Measurements from ENCODE around the gene CCDC27. TPM values are rescaled to one million over a fixed set of nuclear protein-coding genes. Genes with fewer than 3 reads are reported as not detected.

Gene CCDC27
- total RNA-seq, 1 experiment from 2014 or later: not detected

- Histone ChIP-seq H3K9me2 (ENCODE audit: insufficient read depth) (no peaks in the 10 kb centered on the region), H3K9me3 (ENCODE audit: insufficient read depth, low read depth) (no peaks in the 10 kb centered on the region), H3F3A (ENCODE audit: insufficient read depth, low read depth) (peaks cover 4% of the 10 kb centered on the region; the same call in 1 of the 2 replicates), H2AFZ (no peak overlapping the region), H3K79me2 (ENCODE audit: low read depth) (no peaks in the 10 kb centered on the region), H4K20me1 (ENCODE audit: insufficient read depth) (no peaks in the 10 kb centered on the region), H3K36me3 (ENCODE audit: low read depth) (no peaks in the 10 kb centered on the region), H3K4me1 (replicated peaks; ENCODE audit: insufficient read depth) (no peaks in the 10 kb centered on the region), H3K27me3 (ENCODE audit: insufficient read depth, low read depth) (no peaks in the 10 kb centered on the region), H3K27ac (no peak overlapping the region), H3K4me3 (no peak overlapping the region), H3K4me2 (no peak overlapping the region)
- intact Hi-C loops (cut with micrococcal nuclease; ENCODE audit: unreplicated experiment): no loop called here
- CTCF ChIA-PET: no interaction called here
- no TSS peak for BruUV-seq (replicated peaks)
- POLR2A ChIA-PET (ENCODE audit: unreplicated experiment): no interaction called here
- DNase-seq: no peak
- TF ChIP-seq EZH2 (IDR thresholded peaks at IDR 0.05; ENCODE audit: low read depth): no peak
- TF ChIP-seq, protein P1, sequence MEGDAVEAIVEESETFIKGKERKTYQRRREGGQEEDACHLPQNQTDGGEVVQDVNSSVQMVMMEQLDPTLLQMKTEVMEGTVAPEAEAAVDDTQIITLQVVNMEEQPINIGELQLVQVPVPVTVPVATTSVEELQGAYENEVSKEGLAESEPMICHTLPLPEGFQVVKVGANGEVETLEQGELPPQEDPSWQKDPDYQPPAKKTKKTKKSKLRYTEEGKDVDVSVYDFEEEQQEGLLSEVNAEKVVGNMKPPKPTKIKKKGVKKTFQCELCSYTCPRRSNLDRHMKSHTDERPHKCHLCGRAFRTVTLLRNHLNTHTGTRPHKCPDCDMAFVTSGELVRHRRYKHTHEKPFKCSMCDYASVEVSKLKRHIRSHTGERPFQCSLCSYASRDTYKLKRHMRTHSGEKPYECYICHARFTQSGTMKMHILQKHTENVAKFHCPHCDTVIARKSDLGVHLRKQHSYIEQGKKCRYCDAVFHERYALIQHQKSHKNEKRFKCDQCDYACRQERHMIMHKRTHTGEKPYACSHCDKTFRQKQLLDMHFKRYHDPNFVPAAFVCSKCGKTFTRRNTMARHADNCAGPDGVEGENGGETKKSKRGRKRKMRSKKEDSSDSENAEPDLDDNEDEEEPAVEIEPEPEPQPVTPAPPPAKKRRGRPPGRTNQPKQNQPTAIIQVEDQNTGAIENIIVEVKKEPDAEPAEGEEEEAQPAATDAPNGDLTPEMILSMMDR (conservative IDR thresholded peaks at IDR 0.05): no peak
Measured at GRCh38 chr1:3816331-3817137, 64.3 kb downstream of the CCDC27 start.

- H3K27ac ChIP-seq: no peak overlapping the region
- H4K20me1 ChIP-seq (ENCODE audit: insufficient read depth): no peaks in the 10 kb centered on the region
- intact Hi-C loops (cut with micrococcal nuclease; ENCODE audit: unreplicated experiment): no loop called here
- ChIA-PET CTCF (no interaction called here), POLR2A (ENCODE audit: unreplicated experiment) (no interaction called here)
- H3K27me3 ChIP-seq (ENCODE audit: insufficient read depth, low read depth): no peaks in the 10 kb centered on the region
- H3K79me2 ChIP-seq (ENCODE audit: low read depth): no peaks in the 10 kb centered on the region
- no peak for TF ChIP-seq EZH2 (IDR thresholded peaks at IDR 0.05; ENCODE audit: low read depth)
- TF ChIP-seq, protein P1 (conservative IDR thresholded peaks at IDR 0.05): no peak
- H2AFZ ChIP-seq: no peak overlapping the region
- no peaks in the 10 kb centered on the region for H3K9me3 ChIP-seq (ENCODE audit: insufficient read depth, low read depth)
- no peaks in the 10 kb centered on the region for H3K4me1 ChIP-seq (replicated peaks; ENCODE audit: insufficient read depth)
- no TSS peak for BruUV-seq (replicated peaks)
- DNase-seq: no peak
- H3K9me2 ChIP-seq (ENCODE audit: insufficient read depth): no peaks in the 10 kb centered on the region
- H3K4me2 ChIP-seq: no peak overlapping the region
- H3K36me3 ChIP-seq (ENCODE audit: low read depth): no peaks in the 10 kb centered on the region
- H3F3A ChIP-seq (ENCODE audit: insufficient read depth, low read depth): no peaks in the 10 kb centered on the region
- H3K4me3 ChIP-seq: no peak overlapping the region
Measured at GRCh38 chr1:3817138-3817740, 65.0 kb downstream of the CCDC27 start.

GRCh38 chr1:3817821-3818597 lies 65.8 kb downstream of the CCDC27 start:
- Histone ChIP-seq H3F3A (ENCODE audit: insufficient read depth, low read depth) (no peaks in the 10 kb centered on the region), H3K36me3 (ENCODE audit: low read depth) (no peaks in the 10 kb centered on the region), H2AFZ (no peak overlapping the region), H3K9me2 (ENCODE audit: insufficient read depth) (no peaks in the 10 kb centered on the region), H3K4me2 (no peak overlapping the region), H3K4me3 (no peak overlapping the region), H4K20me1 (ENCODE audit: insufficient read depth) (no peaks in the 10 kb centered on the region), H3K9me3 (ENCODE audit: insufficient read depth, low read depth) (no peaks in the 10 kb centered on the region), H3K27me3 (ENCODE audit: insufficient read depth, low read depth) (no peaks in the 10 kb centered on the region), H3K4me1 (replicated peaks; ENCODE audit: insufficient read depth) (no peaks in the 10 kb centered on the region), H3K27ac (no peak overlapping the region), H3K79me2 (ENCODE audit: low read depth) (no peaks in the 10 kb centered on the region)
- CTCF ChIA-PET: no interaction called here
- intact Hi-C loops (cut with micrococcal nuclease; ENCODE audit: unreplicated experiment): no loop called here
- POLR2A ChIA-PET (ENCODE audit: unreplicated experiment): no interaction called here
- TF ChIP-seq, protein P1 (conservative IDR thresholded peaks at IDR 0.05): no peak
- no peak for TF ChIP-seq EZH2 (IDR thresholded peaks at IDR 0.05; ENCODE audit: low read depth)
- BruUV-seq (replicated peaks): no TSS peak
- DNase-seq: no peak

Data from PC-9 (cell line).